Measurements from ENCODE around the gene SCMH1.

SCMH1 gene

GRCh38 chr1:41022424-41022823, 219.7 kb downstream of the SCMH1 start:
- TF ChIP-seq, protein P1, sequence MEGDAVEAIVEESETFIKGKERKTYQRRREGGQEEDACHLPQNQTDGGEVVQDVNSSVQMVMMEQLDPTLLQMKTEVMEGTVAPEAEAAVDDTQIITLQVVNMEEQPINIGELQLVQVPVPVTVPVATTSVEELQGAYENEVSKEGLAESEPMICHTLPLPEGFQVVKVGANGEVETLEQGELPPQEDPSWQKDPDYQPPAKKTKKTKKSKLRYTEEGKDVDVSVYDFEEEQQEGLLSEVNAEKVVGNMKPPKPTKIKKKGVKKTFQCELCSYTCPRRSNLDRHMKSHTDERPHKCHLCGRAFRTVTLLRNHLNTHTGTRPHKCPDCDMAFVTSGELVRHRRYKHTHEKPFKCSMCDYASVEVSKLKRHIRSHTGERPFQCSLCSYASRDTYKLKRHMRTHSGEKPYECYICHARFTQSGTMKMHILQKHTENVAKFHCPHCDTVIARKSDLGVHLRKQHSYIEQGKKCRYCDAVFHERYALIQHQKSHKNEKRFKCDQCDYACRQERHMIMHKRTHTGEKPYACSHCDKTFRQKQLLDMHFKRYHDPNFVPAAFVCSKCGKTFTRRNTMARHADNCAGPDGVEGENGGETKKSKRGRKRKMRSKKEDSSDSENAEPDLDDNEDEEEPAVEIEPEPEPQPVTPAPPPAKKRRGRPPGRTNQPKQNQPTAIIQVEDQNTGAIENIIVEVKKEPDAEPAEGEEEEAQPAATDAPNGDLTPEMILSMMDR (IDR thresholded peaks at IDR 0.05; ENCODE audit: low read depth, low read length, missing control alignments) = no peak
- Histone ChIP-seq H3K36me3 (replicated peaks) (peaks cover 35% of the 10 kb centered on the region), H3K4me3 (ENCODE audit: low read depth, low read length) (no peak overlapping the region), H3K27me3 (replicated peaks) (no peaks in the 10 kb centered on the region), H3K27ac (no peak overlapping the region)
- in situ Hi-C loops (cut with HindIII; ENCODE audit: low pct_ligation_motif_present, low sequenced_read_pairs) = no loop called here
- DNase-seq = no peak

DNA sequence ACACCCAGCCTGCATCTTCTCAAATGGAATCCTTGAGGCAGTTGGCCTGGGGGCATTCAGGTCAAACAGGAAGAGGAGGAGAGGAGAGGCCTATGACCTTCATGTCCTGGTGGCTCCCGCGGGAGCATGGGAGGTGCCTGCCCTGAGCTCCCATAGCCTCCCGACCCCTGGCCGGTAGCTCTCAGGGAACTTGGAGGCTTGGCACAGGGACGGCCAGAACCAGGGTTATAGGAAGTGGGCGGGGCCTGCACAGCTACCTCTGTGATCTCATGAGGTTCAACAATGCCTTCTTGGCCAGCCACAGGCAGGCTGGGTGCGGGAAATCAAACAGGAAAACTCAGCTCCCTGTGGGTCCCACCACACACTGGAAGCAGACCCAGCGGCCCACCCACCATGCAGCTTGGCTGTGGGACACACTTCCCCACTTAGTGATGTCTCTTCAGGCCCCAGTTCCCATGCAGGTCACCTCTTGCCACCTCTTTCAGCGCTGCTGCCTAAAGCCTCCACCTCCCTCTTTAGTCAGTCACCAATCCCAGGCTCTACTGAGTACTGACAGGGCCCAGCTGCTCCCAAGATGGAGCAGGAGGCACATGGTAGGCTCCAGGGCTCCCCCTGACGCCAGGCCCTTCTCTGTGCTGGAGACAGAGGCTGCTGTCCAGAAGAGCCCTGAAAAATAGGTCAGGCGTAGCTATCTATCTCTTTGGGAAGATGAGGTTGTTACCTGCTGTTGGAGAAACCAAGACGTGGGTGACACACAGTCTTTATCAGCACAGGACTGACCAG, 220.4 kb downstream of the SCMH1 start, which contains the start of gene SLFNL1:
Gene SLFNL1, minus strand, starts transcription at position 200 of the 783 bp plus-strand sequence. CDS start 1,065 bp downstream, outside the sequence.
- no peak within 1 kb of the TSS for H3K4me3 ChIP-seq (ENCODE audit: low read depth, low read length)
- TF ChIP-seq, protein P1 (IDR thresholded peaks at IDR 0.05; ENCODE audit: low read depth, low read length, missing control alignments) = peak; percentile 38
- H3K27ac ChIP-seq = no peak within 1 kb of the TSS
- H3K27me3 ChIP-seq (replicated peaks) = no peaks in the 10 kb centered on the region
- in situ Hi-C loops (cut with HindIII; ENCODE audit: low pct_ligation_motif_present, low sequenced_read_pairs) = no loop called here
- H3K36me3 ChIP-seq (replicated peaks) = peaks cover 40% of the 10 kb centered on the region
- DNase-seq = no peak

DNA sequence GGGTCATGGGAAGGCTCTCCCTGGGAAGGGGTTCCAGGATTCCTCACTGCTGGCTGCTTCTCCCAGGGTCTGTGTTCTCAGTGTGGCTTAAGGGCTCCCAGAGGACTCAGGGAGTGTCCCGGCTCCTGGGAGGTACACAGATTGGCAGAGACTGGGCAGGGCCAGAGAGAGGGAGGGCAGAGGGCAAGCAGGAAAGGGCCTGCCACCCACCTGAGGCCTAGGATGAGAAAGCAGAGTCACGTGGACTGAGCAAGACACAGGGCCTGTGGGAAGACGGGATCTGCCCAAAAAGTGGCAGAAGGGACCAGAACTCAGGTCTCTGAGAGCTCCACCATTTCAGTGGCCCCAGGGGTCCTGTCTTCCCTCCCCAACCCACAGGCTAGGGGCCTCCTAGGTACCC, 221.5 kb downstream of the SCMH1 start:
- Histone ChIP-seq H3K27ac (no peak overlapping the region), H3K36me3 (replicated peaks) (peaks cover 47% of the 10 kb centered on the region), H3K4me3 (ENCODE audit: low read depth, low read length) (no peak overlapping the region), H3K27me3 (replicated peaks) (no peaks in the 10 kb centered on the region)
- in situ Hi-C loops (cut with HindIII; ENCODE audit: low pct_ligation_motif_present, low sequenced_read_pairs) = no loop called here
- TF ChIP-seq, protein P1 (IDR thresholded peaks at IDR 0.05; ENCODE audit: low read depth, low read length, missing control alignments) = no peak
- DNase-seq = no peak

DNA sequence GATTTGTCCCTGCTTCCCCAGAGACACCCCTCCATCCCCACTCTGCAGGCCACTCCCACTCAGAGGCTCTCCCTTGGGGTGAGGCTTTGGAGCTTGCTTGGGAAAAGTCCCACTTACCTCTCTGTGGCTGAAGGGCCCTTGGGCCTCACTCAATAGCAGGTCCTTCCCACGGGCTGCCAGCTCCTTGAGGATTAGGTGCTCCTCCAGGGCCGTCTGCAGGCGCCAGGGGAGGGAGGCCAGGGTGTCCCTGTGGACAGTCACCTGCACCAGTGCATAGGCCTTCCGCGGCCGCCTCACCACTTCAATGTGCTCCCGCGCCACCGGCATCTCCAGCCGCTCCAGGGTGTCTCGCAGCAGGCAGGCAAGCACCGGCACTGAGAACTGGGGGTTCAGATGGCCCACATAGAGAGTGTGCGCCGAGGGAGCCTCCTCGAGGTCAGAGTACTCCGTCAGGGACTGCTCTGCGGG, 222.0 kb downstream of the SCMH1 start:
- Histone ChIP-seq H3K27me3 (replicated peaks) (no peaks in the 10 kb centered on the region), H3K4me3 (ENCODE audit: low read depth, low read length) (no peak overlapping the region), H3K36me3 (replicated peaks) (peaks cover 52% of the 10 kb centered on the region), H3K27ac (no peak overlapping the region)
- in situ Hi-C loops (cut with HindIII; ENCODE audit: low pct_ligation_motif_present, low sequenced_read_pairs) = no loop called here
- TF ChIP-seq, protein P1 (IDR thresholded peaks at IDR 0.05; ENCODE audit: low read depth, low read length, missing control alignments) = no peak
- no peak for DNase-seq

DNA sequence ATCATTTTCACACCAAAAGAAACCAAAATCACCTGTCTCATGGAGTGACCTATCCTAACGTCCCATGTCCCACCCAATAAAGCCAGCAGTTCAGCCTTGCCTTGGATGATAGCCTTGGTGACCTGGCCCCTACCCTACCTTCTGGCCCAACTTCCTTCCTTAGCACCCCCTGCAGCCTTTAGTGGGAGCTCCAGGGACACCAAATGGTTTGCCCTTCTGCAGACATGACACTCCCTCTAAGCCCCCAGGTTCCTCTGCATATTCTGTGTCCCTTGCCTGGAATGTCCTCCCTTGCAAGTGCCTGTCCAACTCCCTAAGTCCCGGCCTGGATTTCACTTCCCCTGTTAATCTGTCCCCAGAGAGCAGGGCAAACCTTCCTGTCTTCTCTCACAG, 222.8 kb downstream of the SCMH1 start:
- peaks cover 60% of the 10 kb centered on the region for H3K36me3 ChIP-seq (replicated peaks)
- DNase-seq = no peak
- in situ Hi-C loops (cut with HindIII; ENCODE audit: low pct_ligation_motif_present, low sequenced_read_pairs) = no loop called here

More for the DNA sequence above, 222.8 kb downstream of the SCMH1 start:
- Histone ChIP-seq H3K4me3 (ENCODE audit: low read depth, low read length) (no peak overlapping the region), H3K27ac (no peak overlapping the region), H3K27me3 (replicated peaks) (no peaks in the 10 kb centered on the region)
- TF ChIP-seq, protein P1 (IDR thresholded peaks at IDR 0.05; ENCODE audit: low read depth, low read length, missing control alignments) = no peak
